GM19023 (cell line): Measurements from ENCODE around the gene RUNX2.

ENCODE experiments used
- ATAC-seq: cut with Tn5 transposase; IDR thresholded peaks from one replicate; pipeline ENCODE4 v1.9.1; 2021; ENCODE audit warnings: mild to moderate bottlenecking, moderate library complexity; ENCODE audit not compliant: unreplicated experiment

The RUNX2 gene

DNA sequence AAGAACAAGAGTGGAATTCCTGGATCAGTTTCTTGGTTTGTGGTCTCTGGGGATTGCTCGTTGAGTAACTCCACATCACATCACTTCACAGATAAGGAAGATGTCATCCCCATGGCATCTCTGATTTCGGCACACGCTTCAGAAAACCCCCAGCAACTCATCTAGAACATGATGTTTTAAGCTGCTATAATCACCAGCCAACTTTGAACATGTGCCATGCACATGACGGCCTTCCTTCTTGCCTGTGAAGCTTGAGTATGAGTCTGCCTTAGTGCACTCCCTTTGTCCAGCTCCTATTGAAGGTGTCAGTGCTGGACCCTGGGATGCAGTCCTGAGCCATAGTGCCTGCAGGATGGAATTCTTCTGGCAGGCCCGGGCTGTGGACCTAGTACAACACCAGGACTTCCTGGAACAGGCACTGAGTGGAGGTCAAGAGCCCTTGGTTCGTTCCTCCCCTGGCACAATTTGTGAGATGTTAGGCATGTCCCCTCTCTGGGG lies 281.1 kb downstream of the RUNX2 start:
- ATAC-seq = no peak

DNA sequence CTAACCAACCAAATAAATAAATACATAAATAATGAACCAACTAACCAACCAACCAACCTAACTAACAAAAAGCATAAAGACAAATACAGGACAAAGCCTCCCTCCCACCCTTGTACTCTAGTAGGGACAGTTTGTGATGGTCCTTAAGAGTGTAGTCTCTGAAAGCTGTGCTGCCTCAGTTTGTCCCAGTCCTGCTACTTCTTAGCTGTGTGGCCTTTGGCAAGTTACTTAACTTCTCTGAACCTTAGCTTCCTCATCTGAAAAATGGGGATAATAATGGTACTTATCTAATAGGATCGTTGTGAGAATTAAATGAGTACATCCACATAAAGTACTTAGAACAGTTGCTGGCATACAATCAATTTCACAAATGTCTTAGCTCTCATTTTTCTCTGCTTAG lies 282.2 kb downstream of the RUNX2 start:
- no peak for ATAC-seq

DNA sequence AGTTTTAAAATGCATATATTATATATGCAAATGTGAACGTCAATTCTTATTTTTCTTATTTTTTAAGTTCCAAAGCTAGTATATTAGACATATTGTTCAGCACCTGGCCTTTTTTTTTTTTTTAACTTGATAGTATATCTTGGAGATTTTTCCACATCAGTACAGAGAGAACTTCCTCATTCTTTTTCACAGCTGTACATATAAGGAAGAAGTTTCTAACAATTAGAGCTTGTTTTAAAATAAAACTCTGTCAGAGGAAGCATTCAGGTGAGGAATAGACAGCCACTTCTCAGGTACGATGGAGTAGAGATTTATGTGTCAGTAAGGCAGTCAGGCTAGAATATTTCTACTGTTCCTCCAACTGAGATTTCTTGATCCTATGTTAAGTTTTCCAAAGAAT lies 282.7 kb downstream of the RUNX2 start:
- no peak for ATAC-seq

DNA sequence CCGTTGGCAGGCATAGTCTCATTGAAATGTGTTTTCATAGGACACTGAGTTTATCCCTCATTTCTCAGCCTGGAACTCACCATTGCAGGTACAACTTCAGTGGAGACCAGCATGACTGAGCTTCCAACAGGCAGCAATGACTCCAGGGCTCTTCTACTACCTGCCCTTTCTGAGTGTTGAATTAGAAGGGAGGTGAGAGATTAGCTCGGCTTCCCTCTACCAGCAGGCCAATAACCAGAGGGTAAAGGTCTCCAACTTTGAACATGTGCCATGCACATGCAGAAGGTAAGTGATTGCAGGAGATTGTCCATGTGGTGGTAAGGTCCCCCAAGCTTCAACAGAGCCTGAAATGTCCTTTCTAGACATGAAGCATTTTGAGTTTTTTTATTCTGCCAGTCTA lies 283.4 kb downstream of the RUNX2 start:
- no peak for ATAC-seq

DNA sequence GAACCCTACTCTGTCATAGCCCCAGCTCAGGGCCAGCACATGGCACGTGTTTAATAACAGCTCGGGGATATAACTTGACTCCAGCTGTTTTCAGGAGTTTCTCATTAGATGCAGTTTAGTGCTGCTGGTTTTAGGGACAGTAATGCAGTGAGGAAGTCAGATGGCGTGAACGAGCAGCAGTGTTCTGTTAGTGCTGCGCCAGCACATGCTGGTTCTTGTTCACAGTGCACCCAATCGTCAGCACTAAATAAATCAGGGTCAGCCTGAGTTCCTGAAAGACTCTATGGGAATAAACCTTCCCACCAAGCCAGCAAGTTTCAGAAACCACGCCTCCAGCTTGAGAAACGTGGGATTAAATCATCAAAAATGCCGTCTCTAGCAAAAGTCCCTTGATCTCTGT lies 285.5 kb downstream of the RUNX2 start:
- no peak for ATAC-seq

DNA sequence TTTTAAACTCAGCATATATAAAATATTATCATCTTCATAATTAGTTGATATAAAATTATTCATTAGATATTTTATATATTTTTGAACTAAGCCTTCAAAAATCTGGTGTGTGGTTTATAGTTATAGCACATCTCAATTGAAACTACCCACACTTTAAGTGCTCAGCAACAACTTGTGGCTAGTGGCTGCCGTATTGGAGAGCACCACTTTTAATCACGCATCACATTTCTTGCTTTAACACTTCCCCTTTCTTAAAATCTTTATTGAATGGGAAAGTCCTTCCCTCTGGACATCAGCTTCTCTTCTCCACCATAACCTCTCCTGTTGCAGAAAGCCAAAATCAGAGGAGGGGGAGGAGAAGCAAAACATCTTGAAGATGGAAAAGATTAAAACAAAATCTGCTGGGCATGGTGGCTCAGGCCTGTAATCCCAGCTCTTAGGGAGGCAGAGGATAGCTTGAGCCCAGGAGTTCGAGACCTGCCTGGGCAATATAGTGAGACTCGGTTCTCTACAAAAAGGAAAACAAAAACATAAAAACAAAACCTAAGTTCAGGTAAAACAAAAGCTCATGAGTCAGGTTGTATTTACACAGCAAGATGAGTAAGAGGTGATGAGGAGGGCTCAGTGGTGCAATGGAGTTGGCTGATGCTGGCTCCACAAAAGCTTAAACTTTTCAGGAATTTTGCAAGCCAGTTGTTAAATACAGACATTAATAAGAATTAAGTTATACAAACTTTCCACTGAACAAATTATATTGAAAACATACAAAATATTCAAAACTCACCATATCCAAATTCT lies 286.6 kb downstream of the RUNX2 start:
- no peak for ATAC-seq

DNA sequence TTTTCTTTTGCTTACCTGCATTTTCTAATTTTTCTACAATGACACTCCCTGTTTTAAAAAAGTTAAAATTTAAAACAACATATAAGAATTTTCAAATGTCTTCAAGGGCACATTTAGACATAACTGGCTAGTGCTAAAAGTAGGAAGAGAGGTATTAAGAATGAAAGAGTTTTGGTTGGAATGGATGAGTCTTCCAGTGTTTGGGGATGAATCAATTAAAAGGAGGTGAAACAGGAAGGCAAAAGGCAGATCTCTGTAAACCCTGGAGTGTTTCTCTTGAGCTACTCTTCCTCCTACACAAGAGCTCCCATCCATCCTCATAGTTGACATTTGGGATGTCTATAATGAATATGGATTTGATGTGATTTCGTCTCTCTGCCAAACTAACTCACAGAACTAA lies 288.1 kb downstream of the RUNX2 start:
- no peak for ATAC-seq

DNA sequence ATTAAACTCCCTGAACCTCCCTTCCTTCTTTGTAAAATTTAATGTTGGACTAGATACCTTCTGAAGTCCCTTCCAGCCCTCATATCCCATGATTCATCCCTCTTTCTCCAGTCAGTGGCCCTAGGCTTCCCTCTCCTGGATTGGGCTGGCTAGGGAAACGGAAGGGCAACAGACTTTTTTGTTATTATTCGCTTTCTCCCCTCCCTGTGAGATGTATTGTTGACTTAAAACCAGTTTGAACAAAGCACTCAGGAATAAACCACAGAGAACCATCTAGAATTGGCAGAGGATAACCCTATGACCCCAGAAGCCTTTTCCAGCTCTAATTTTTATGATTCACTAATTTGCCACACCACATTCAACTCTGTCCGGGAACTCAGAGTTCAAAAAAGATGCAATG lies 289.3 kb downstream of the RUNX2 start:
- ATAC-seq = no peak

DNA sequence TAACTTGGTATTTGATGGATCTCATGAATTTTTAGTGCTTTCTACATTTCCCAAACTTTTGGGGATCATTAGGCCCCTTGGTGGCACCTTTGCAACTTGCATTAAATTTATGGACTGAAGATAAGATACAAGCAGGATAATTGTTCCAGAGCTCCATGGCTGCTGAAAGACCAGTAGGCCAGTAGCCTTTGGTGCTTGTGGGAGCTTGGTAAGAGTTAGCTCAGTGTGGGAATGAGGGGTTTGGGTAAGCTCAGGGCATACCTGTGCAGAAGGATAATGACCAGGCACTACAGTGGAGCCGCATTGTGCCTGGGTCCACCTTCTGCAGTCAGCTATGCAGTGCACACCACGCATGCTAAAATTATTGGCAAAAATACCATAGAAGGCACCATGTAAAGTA lies 290.1 kb downstream of the RUNX2 start:
- no peak for ATAC-seq

DNA sequence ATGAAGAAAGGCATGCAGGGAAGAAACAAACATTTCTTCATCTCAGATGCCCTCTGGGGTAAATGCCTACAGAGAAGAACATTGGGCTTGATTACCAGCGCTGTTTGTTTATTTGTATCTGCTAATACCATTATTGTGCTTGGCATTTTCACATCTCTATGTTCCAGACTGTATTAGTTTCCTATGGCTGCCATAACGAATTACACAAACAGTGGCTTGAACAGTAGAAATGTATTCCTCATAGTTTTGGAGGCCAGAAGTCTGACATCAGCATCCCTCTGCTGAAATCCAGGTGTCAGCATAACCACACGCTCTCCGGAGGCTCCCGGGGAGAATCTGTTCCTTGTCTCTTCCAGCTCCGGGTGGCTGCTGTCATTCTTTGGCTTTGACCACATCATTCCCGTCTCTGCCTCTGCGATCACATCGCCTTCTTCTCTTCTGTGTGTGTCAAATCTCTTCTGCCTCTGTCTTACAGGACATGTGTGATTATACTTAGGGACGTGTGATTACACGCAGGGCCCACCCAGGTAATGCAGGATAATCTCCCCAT lies 291.2 kb downstream of the RUNX2 start:
- no peak for ATAC-seq

DNA sequence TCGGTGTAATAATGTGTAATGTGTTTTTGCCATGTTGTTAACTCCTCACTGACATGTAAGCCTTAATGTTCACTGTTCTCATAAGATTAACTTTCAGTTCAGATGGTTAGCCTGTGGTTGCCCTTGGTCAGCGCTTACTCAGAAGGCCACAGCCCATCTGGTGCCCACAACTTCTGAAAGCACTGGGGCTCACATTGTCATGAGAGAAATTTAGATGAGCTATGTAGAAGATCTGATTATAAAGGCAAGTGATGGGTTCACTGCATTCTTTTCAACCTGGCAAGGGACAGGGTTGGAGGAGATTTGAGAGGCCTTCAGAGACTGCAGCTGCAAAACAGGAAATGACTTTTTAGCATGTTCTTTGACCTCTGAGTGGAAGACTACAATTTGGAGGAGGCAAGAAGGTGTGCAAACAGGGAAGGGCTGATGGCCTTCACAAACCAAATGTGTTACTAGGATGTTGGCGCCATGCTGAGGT lies 291.9 kb downstream of the RUNX2 start:
- no peak for ATAC-seq

DNA sequence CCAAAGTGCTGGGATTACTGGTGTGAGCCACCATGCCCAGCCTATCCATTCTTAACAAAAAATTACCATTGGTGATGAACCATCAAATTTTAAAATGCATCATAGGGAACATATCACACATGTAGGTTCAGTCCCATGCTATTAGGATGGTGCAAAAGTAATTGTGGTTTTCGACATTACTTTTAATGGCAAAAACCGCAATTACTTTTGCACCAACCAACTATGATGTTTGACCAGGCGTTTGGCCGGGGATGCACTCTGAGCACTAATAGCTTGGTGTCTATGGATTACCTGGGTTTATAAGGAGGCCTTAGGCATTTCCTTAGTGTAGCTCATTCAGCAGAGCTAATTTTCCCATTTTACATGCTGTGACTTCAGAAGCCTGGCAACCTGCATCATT lies 296.1 kb downstream of the RUNX2 start:
- ATAC-seq = no peak

DNA sequence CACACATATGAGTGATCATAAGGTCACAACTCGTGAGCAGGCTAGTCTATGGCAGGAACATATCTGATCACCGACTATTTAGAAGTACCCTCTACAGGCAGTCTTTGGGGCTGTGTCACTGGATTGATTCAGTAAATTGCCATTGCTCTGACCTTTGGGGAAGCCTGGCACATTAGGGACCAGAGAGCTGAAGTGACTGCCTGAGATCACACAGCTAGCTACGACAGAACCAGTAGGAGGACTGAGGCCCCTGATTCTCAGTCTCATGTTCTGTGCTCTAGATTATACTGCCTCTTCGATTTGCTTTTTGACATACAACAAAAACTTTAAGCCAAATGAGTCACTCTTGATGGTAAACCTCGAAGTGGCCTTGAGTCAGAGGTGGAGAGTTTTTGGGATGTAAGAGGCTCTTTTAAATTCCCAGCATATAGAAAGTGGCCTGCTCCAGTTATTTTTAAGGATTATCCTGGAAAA lies 297.1 kb downstream of the RUNX2 start:
- no peak for ATAC-seq

DNA sequence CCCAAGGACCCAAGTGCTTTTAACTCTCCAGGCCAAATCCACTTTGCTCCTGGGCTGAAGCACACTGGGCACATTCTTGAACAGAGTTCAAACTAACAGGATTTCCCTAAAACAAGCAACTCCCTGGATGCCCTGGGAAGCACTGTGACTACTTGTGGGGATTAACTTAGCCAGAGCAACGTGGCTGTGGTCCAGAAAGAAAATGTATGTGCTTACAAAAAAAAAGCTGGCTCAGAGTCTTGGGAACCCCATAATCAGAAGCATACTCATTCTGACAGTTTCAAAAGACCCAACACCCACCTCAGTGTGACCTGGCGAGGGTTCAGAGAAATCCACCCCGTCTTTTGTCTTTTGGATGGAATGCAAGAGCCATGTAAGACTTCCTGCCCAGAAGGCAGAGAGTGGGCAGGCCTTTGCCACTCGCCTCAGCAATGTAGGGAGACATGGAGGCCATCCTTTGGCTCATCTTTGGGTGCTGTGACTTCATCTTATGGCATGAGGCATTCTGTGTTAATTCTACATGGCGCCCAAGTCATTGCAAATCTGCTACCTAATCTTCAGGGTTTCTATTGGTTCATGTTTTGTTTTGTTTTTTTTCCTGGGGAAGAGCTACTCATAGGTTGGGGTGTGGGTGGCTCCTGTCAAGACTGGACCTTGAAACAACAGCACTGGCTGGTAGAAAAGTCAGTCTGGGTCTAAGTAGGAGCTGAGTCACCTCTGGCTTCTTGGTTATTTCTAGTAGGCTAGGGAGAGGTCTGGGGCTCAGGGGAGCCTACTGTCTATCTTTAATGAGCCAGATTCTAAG lies 298.2 kb downstream of the RUNX2 start:
- ATAC-seq = no peak

DNA sequence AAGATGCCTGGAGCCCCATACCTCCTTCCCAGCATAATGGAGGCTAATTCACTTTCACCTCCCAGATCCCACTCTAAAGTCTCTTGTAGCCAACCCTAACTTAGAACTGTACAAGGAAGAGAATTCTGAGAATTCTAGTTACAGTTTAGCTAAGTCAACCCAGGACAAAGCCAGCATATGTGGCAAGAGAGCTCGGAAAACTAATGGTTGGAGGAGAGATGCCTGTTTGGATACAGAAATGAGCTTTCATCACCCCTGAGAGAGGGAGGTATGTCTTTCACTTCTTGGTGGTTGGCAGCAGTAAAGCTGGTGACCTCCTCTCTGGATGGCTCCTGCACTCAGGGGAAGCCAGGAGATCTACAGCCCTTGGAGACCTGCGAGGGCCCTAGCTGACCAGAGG lies 302.2 kb downstream of the RUNX2 start:
- ATAC-seq = no peak

DNA sequence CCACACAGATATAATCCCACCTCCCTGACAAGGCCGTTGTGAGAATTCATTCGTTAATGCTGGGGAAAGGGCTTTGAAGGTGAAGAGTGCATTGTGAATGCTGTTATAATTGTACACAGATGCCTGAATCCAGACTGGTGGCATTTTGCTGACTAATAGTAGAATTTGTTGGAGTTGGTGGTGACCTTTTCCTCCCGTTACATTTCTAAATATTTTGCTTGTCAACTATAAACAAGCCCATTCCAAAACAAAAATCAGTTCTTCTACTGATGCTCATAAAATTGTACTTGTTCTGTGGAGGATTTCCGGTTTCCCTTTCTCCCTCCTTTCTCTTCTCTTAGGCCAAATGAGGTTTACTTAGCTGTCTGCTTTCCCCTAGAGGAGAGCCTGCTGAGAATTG lies 302.7 kb downstream of the RUNX2 start:
- no peak for ATAC-seq

DNA sequence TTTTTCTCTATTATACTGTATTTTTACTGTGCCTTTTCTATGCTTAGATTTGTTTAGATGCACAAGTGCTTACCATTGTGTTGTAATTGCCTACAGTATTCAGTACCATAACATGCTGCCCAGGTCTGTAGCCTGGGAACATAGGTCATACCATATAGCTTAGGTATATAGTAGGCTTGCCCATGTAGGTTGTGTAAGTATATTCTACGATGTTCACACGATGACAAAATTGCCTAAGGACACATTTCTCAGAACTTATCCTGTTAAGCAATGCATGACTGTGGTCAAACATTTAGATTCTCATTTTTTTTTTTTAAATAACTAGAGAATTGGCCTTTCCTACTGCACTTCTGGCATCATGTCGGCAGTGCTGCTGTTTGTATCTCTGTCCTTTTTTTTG lies 303.3 kb downstream of the RUNX2 start:
- no peak for ATAC-seq

DNA sequence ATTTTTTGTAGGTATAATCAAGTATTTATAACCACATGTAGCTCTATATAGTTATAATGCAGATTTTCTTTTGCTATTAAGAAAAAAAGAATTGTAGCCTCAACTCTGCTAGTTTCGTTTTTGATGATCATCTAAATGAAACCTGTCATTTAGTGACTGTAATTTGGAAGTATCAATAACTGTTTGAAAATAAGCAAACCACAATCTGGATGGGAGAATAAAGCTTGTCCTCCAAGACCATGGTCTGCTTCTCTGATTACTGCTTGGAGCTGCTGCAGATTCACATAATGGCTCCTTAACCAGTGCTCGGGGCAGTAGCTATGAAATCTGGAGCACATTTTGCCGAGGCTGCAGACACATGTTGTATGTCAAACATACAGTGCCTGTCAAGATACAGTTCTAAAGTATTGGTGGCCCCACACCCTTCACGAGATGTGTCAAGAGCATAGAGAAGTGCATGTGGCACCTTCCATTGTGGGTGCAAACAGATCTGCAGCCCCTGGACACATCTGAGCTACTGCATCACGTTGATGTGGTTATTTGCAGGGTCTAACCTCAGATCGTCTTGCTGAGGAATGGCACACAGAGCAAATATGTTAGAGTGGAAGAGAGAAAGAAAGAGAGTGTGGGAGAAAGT lies 305.3 kb downstream of the RUNX2 start:
- ATAC-seq = no peak

DNA sequence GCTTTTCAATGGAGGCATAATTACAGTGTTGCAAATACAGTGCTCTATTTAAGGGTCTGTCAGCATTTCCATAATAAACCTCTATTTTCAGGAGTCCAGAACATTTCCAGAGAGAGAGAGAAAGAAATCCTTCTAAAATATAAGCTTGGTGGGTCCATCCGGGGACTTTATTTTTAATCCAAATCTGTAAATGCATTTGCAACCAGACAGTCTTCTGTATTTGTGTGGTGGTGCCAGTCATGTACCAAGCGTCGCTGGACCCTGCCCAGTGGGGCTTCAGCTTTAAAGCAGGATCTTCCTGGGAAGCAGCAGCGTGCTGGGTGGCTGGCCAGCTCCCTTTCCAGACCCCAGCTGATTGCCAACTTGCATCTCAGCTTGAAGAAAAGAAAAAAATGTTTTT lies 306.1 kb downstream of the RUNX2 start:
- ATAC-seq = no peak

DNA sequence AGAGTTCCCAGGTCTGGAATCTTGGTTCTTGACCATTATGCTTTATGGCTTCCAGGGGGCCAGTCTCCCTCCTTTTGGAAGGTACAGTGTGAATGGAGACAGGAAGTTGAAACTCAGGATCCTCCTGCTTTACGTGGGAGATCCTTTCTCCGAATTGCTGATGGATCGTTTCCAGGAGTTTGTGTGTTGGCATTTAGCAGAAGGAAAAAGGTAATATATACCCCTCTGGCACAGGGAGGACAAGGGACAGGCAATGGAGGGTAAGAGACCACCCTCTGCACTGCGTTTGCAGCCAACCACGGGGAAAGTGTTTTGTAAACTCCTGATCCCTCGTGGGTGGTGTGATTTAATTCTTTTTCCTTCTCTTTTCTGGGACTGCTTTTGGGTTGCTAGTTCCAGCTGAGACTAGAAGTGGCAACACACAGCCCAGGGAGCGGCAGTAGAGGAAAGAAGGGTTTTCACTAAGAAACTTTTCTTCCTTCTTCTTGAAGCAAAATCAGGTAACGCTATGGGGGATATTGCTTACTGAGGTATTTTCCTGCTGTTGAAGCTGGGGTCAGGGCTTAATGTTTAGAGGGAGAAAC lies 307.2 kb downstream of the RUNX2 start:
- ATAC-seq = no peak

DNA sequence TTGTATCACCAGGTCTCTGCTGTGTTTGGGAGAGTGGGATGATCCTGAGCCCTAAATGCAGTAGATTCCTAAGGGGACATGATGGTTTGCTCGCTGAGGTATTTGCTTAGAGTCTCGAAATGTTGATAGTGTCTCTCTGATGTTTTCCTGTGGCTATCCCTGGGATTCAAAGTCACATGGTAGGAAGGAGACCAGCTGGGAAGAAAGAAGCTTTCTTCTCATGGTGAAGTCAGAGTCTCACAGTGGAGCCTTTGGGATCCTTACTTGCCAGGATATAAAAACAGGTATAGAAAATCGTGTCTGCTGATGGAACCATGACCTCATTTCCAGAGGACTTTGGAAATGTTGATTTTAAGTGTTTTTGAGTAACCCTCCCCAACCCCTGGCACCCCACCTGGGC lies 308.9 kb downstream of the RUNX2 start:
- ATAC-seq = no peak
